H9 (cell line): ENCODE results near the gene TEX22. TPM values are rescaled to one million over a fixed set of nuclear protein-coding genes. Genes with fewer than 3 reads are reported as not detected.

ENCODE experiments used
- DNase-seq: peaks from one replicate; pipeline ENCODE4 v3.0.0-alpha.2; 2017
- H2AFZ ChIP-seq: one replicate; pipeline ENCODE4 v1.6.1; 2013; ENCODE audit warnings: mild to moderate bottlenecking, low read length, control low read depth, moderate library complexity
- H2AK5ac ChIP-seq: 2 replicates; pipeline ENCODE4 v1.6.1; 2013; ENCODE audit warnings: low read length, control low read depth, mixed read lengths; ENCODE audit not compliant: insufficient read length
- H2BK120ac ChIP-seq: one replicate; pipeline ENCODE4 v1.6.1; 2013; ENCODE audit warnings: low read depth, mild to moderate bottlenecking, low read length, control low read depth, inconsistent platforms; ENCODE audit not compliant: poor library complexity, severe bottlenecking
- H2BK12ac ChIP-seq: 2 replicates; pipeline ENCODE4 v1.6.1; 2013; ENCODE audit warnings: low read length, control low read depth, mixed read lengths, low read depth; ENCODE audit not compliant: insufficient read length
- H2BK15ac ChIP-seq: 2 replicates; pipeline ENCODE4 v1.6.1; 2013; ENCODE audit warnings: low read depth, low read length, control low read depth
- H2BK20ac ChIP-seq: one replicate; pipeline ENCODE4 v1.6.1; 2013; ENCODE audit warnings: low read depth, mild to moderate bottlenecking, low read length, control low read depth, inconsistent platforms; ENCODE audit not compliant: poor library complexity, severe bottlenecking
- H2BK5ac ChIP-seq: 2 replicates; pipeline ENCODE4 v1.6.1; 2013; ENCODE audit warnings: low read length, control low read depth, mixed read lengths; ENCODE audit not compliant: insufficient read length
- H3K14ac ChIP-seq: 2 replicates; pipeline ENCODE4 v1.6.1; 2013; ENCODE audit warnings: low read length, control low read depth; ENCODE audit not compliant: insufficient read depth
- H3K18ac ChIP-seq: 2 replicates; pipeline ENCODE4 v1.6.1; 2013; ENCODE audit warnings: low read depth, mild to moderate bottlenecking, mixed read lengths, low read length, control low read depth; ENCODE audit not compliant: insufficient read length
- H3K23ac ChIP-seq: 2 replicates; pipeline ENCODE4 v1.6.1; 2013; ENCODE audit warnings: low read length, control low read depth, mixed read lengths, low read depth; ENCODE audit not compliant: insufficient read length
- H3K23me2 ChIP-seq: 2 replicates; pipeline ENCODE4 v1.6.1; 2013; ENCODE audit warnings: low read depth, mild to moderate bottlenecking, mixed read lengths, low read length, control low read depth; ENCODE audit not compliant: insufficient read length, poor library complexity, severe bottlenecking
- H3K27ac ChIP-seq: 2 replicates; pipeline ENCODE4 v1.5.1; 2013; ENCODE audit warnings: low read length, control low read depth, mixed read lengths, low read depth; ENCODE audit not compliant: insufficient read length
- H3K27me3 ChIP-seq: 2 replicates; pipeline ENCODE4 v1.6.1; 2013; ENCODE audit warnings: low read length, control low read depth, inconsistent platforms; ENCODE audit not compliant: insufficient read depth
- H3K4ac ChIP-seq: 2 replicates; pipeline ENCODE4 v1.6.1; 2013; ENCODE audit warnings: low read depth, mild to moderate bottlenecking, control low read depth, inconsistent platforms, low read length, moderate library complexity
- H3K4me1 ChIP-seq: 2 replicates; pipeline ENCODE4 v1.6.1; 2013; ENCODE audit warnings: low read length, control low read depth, inconsistent platforms; ENCODE audit not compliant: insufficient read depth
- H3K4me2 ChIP-seq: 2 replicates; pipeline ENCODE4 v1.6.1; 2013; ENCODE audit warnings: low read length, control low read depth, mixed read lengths; ENCODE audit not compliant: insufficient read length, insufficient read depth
- H3K56ac ChIP-seq: 2 replicates; pipeline ENCODE4 v1.6.1; 2013; ENCODE audit warnings: low read depth, mild to moderate bottlenecking, mixed read lengths, low read length, control low read depth; ENCODE audit not compliant: insufficient read length
- H3K79me1 ChIP-seq: 2 replicates; pipeline ENCODE4 v1.6.1; 2013; ENCODE audit warnings: low read depth, mild to moderate bottlenecking, moderate library complexity, low read length, control low read depth, inconsistent platforms; ENCODE audit not compliant: insufficient read depth, poor library complexity, severe bottlenecking
- H3K79me2 ChIP-seq: 2 replicates; pipeline ENCODE4 v1.6.1; 2013; ENCODE audit warnings: low read length, control low read depth, inconsistent platforms; ENCODE audit not compliant: insufficient read depth
- H3K9ac ChIP-seq: 2 replicates; pipeline ENCODE4 v1.6.1; 2013; ENCODE audit warnings: low read length, control low read depth, mixed read lengths; ENCODE audit not compliant: insufficient read length; ENCODE audit errors: extremely low read depth
- H3K9me3 ChIP-seq: one replicate; pipeline ENCODE4 v1.6.1; 2013; ENCODE audit warnings: low read depth, low read length, inconsistent platforms; ENCODE audit not compliant: control insufficient read depth
- H3T11ph ChIP-seq: one replicate; pipeline ENCODE4 v1.6.1; 2013; ENCODE audit warnings: mild to moderate bottlenecking, low read length, control low read depth, inconsistent platforms
- H4K20me1 ChIP-seq: one replicate; pipeline ENCODE4 v1.6.1; 2013; ENCODE audit not compliant: control insufficient read depth, insufficient read length, insufficient read depth
- H4K5ac ChIP-seq: 2 replicates; pipeline ENCODE4 v1.6.1; 2013; ENCODE audit warnings: low read depth, mild to moderate bottlenecking, mixed read lengths, low read length, control low read depth; ENCODE audit not compliant: insufficient read length
- H4K8ac ChIP-seq: replicated peaks from 2 replicates; pipeline ENCODE4 v1.6.1; 2013; ENCODE audit warnings: low read length, control low read depth, mixed read lengths, low read depth; ENCODE audit not compliant: insufficient read length
- H4K91ac ChIP-seq: 2 replicates; pipeline ENCODE4 v1.6.1; 2013; ENCODE audit warnings: low read depth, mild to moderate bottlenecking, moderate library complexity, mixed read lengths, low read length, control low read depth; ENCODE audit not compliant: insufficient read length
- H3K27ac Mint-ChIP-seq, 3 experiments: 2 replicates in 2 of 3; 3 replicates in 1 of 3; pipeline ENCODE4 v1.8.0; 2020 to 2021; ENCODE audit warnings: mixed read lengths in 3 of 3, mild to moderate bottlenecking in 1 of 3, moderate library complexity in 1 of 3
- H3K27me3 Mint-ChIP-seq: 2 replicates; pipeline ENCODE4 v1.8.0; 2021; ENCODE audit warnings: low read depth, mild to moderate bottlenecking, moderate library complexity, mixed read lengths
- H3K36me3 Mint-ChIP-seq, 3 experiments: 2 replicates in 2 of 3; 3 replicates in 1 of 3; pipeline ENCODE4 v1.8.0; 2020 to 2021; ENCODE audit warnings: low read depth in 3 of 3, mixed read lengths in 3 of 3; ENCODE audit not compliant: insufficient read depth in 1 of 3
- H3K4me1 Mint-ChIP-seq, 2 experiments: 2 replicates each; pipeline ENCODE4 v1.8.0; 2020; ENCODE audit warnings: mixed read lengths in 2 of 2
- H3K4me3 Mint-ChIP-seq, 2 experiments: 2 replicates in 1 of 2; 3 replicates in 1 of 2; pipeline ENCODE4 v1.8.0; 2020 to 2021; ENCODE audit warnings: mild to moderate bottlenecking in 2 of 2, mixed read lengths in 2 of 2, moderate library complexity in 1 of 2
- H3K9me3 Mint-ChIP-seq, 2 experiments: 2 replicates in 1 of 2; 3 replicates in 1 of 2; pipeline ENCODE4 v1.8.0; 2020; ENCODE audit warnings: mild to moderate bottlenecking in 2 of 2, mixed read lengths in 2 of 2, moderate library complexity in 1 of 2
- WGBS: extraction: QIAGEN DNeasy Blood & Tissue Kit; methylation state at CpG from one replicate; pipeline ENCODE4 v1.1.7; 2013; ENCODE audit warnings: missing lambda C conversion rate, low lambda C conversion rate, mixed read lengths; ENCODE audit not compliant: insufficient read length; ENCODE audit errors: extremely low coverage; 5-methylcytosine and 5-hydroxymethylcytosine counted together
- total RNA-seq: library from RNA; stranded (reverse); gene quantifications from 2 replicates; pipeline ENCODE4 v1.2.1, GENCODE V29; 2021
- TF ChIP-seq, protein P1 (sequence below): fragments of 200-600 bp; sonication (generic); conservative IDR thresholded peaks from 3 replicates; pipeline ENCODE4 v1.8.0; 2021; ENCODE audit warnings: antibody characterized with exemption, mild to moderate bottlenecking

The TEX22 gene
- total RNA-seq, 1 experiment from 2014 or later: 0.83 TPM

- Histone ChIP-seq H4K8ac (no peak overlapping the region), H2BK120ac (no peak overlapping the region), H4K91ac (no peak overlapping the region), H4K20me1 (no peaks in the 10 kb centered on the region), H3K56ac (no peak overlapping the region), H2BK20ac (no peak overlapping the region), H3K27me3 (no peaks in the 10 kb centered on the region), H2BK15ac (no peak overlapping the region), H4K5ac (no peak overlapping the region), H2BK12ac (no peak overlapping the region), H3K23me2 (no peaks in the 10 kb centered on the region), H3K14ac (no peak overlapping the region), H3K27ac (no peak overlapping the region), H3T11ph (no peak overlapping the region), H3K9ac (no peak overlapping the region), H2BK5ac (no peak overlapping the region), H3K79me2 (no peaks in the 10 kb centered on the region), H2AK5ac (no peak overlapping the region), H2AFZ (no peak overlapping the region), H3K23ac (no peak overlapping the region), H3K9me3 (no peaks in the 10 kb centered on the region), H3K18ac (no peak overlapping the region), H3K4me2 (no peak overlapping the region), H3K79me1 (no peaks in the 10 kb centered on the region), H3K4me1 (no peaks in the 10 kb centered on the region), H3K4ac (no peak overlapping the region)
- Mint-ChIP-seq H3K4me3 (no peak overlapping the region), H3K9me3 (no peaks in the 10 kb centered on the region), H3K27me3 (no peaks in the 10 kb centered on the region), H3K4me1 (peaks cover 4% of the 10 kb centered on the region in 2 experiments), H3K36me3 (peaks cover 11 to 21% (median 21%) of the 10 kb centered on the region in 3 experiments; a peak in 6 of 7 replicates), H3K27ac (no peak overlapping the region)
- no peak for DNase-seq
- no CpG with 5 or more reads among the region's 19 CpGs for WGBS
- TF ChIP-seq, protein P1, sequence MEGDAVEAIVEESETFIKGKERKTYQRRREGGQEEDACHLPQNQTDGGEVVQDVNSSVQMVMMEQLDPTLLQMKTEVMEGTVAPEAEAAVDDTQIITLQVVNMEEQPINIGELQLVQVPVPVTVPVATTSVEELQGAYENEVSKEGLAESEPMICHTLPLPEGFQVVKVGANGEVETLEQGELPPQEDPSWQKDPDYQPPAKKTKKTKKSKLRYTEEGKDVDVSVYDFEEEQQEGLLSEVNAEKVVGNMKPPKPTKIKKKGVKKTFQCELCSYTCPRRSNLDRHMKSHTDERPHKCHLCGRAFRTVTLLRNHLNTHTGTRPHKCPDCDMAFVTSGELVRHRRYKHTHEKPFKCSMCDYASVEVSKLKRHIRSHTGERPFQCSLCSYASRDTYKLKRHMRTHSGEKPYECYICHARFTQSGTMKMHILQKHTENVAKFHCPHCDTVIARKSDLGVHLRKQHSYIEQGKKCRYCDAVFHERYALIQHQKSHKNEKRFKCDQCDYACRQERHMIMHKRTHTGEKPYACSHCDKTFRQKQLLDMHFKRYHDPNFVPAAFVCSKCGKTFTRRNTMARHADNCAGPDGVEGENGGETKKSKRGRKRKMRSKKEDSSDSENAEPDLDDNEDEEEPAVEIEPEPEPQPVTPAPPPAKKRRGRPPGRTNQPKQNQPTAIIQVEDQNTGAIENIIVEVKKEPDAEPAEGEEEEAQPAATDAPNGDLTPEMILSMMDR: no peak
Observed at GRCh38 chr14:105380756-105381155, 17.6 kb upstream of the TEX22 start.
